Epithelial cell of proximal tubule (primary cell): ENCODE results near the gene ATF1. TPM values are rescaled to one million over a fixed set of nuclear protein-coding genes. Genes with fewer than 3 reads are reported as not detected.

Source experiments
- DNase-seq: peaks from one replicate; pipeline ENCODE4 v3.0.0-alpha.2; 2011; ENCODE audit warnings: low read depth
- H3K4me3 ChIP-seq: 2 replicates; pipeline ENCODE4 v1.5.1; 2011; ENCODE audit warnings: low read depth, mild to moderate bottlenecking, low read length
- total RNA-seq: library from RNA; depleted of rRNA; stranded (reverse); fragments of >200 nt; gene quantifications from 2 replicates; pipeline ENCODE4 v1.2.3, GENCODE V29; 2015
- TF ChIP-seq, protein P1 (sequence below): conservative IDR thresholded peaks from 2 replicates; pipeline ENCODE4 v1.5.1; 2012; ENCODE audit warnings: low read depth, mild to moderate bottlenecking, low read length

The ATF1 gene
- total RNA-seq, 1 donor from 2014 or later = 7.8 TPM

DNA sequence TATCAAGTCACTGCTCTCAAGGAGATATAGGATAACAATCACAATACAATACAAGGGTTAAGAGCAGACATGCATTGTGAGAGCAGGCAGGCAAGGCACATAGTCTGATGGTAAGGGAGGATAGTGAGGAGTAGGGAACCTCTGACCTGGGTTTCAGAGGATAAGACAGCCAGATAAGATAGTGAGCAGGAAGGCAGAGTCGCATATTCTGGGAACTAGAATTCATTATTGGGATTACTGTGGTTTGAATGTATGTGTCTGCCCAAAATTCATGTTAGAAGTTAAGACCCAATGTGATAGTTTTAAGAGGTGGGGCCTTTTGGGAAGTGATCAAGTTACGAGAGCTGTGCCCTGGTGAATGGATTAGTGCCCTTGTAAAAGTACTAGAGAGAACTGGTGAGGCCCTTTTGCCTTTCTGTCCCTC lies 14.4 kb upstream of the ATF1 start:
- H3K4me3 ChIP-seq = no peak overlapping the region
- DNase-seq = no peak
- TF ChIP-seq, protein P1, sequence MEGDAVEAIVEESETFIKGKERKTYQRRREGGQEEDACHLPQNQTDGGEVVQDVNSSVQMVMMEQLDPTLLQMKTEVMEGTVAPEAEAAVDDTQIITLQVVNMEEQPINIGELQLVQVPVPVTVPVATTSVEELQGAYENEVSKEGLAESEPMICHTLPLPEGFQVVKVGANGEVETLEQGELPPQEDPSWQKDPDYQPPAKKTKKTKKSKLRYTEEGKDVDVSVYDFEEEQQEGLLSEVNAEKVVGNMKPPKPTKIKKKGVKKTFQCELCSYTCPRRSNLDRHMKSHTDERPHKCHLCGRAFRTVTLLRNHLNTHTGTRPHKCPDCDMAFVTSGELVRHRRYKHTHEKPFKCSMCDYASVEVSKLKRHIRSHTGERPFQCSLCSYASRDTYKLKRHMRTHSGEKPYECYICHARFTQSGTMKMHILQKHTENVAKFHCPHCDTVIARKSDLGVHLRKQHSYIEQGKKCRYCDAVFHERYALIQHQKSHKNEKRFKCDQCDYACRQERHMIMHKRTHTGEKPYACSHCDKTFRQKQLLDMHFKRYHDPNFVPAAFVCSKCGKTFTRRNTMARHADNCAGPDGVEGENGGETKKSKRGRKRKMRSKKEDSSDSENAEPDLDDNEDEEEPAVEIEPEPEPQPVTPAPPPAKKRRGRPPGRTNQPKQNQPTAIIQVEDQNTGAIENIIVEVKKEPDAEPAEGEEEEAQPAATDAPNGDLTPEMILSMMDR = no peak

DNA sequence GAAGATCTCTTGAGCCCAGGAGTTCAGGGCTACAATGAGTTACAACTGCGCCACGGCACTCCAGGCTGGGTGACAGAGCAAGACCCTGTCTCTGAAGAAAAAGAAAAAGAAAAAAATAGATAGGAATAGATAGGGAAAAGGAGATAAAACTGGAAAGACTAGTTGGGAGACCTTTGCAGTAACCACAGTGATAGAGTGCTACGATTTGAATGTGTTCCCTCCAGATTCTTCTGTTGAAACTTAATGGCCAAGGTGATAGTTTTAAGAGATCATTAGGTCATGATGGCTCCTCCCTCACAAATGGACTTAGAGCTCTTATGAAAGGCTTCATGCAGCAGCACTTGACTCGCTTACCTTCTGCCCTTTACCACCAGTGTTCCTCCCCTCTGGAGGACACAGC lies 13.5 kb upstream of the ATF1 start:
- TF ChIP-seq, protein P1 = no peak
- no peak overlapping the region for H3K4me3 ChIP-seq
- no peak for DNase-seq

DNA sequence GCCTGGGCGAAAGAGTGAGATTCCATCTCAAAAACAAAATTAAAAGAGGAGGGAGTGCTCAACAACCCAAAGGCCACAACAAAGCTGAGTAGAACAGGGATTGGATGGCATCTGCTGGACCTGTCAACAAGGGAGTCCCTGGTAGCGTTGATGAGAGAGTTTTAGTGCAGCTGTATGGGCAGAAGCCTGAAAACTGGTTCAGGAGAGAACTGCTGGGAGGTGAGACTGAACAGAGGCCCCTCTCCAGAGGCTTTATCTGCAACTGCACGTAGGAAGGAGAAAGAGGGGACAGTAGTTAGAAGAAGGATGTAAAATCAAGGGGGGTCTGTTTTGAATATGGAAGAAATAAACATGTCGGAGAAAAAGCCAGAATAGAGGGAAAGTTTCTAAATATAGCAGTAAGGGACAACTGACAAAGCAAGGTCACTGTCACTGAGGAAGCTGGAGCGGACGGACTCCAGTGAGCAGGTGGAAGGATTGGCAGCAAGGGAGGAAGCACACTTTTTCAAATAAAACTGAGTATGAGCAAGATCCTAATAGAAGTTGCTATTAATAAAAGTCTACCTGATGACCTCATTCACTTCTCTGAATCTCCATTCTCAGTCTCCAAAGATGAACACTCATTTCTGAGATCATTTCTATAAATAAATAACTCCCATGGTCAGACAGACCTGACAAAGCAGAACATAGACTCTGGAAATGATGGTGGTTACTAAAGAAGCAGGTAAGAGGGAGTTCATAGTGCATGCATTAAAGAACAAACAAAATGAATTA lies 11.8 kb upstream of the ATF1 start:
- no peak for DNase-seq
- no peak overlapping the region for H3K4me3 ChIP-seq
- TF ChIP-seq, protein P1 = no peak

DNA sequence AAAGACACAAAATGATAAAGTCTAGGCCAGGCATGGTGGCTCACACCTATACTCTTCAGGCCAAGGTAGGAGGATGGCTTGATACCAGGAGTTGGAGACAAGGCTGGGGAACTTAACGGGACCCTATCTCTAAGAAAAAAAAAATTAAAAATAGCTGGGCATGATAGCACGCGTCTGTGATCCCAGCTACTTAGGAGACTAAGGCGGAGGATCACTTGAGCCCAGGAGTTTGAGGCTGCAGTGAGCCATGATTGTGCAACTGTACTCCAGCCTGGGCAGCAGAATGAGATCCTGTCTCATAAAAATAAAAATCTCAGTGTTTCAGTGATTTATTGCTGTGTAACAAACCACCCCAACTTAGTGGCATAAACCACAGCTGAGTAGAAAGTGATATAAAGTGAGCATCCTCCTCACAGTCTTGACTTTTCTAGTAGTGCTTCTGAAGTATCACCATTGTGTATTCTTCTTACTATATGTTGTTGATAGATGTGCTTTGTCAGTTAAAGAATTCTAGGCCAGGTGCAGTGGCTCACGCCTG lies 10.6 kb upstream of the ATF1 start:
- TF ChIP-seq, protein P1 = no peak
- H3K4me3 ChIP-seq = no peak overlapping the region
- DNase-seq = no peak

DNA sequence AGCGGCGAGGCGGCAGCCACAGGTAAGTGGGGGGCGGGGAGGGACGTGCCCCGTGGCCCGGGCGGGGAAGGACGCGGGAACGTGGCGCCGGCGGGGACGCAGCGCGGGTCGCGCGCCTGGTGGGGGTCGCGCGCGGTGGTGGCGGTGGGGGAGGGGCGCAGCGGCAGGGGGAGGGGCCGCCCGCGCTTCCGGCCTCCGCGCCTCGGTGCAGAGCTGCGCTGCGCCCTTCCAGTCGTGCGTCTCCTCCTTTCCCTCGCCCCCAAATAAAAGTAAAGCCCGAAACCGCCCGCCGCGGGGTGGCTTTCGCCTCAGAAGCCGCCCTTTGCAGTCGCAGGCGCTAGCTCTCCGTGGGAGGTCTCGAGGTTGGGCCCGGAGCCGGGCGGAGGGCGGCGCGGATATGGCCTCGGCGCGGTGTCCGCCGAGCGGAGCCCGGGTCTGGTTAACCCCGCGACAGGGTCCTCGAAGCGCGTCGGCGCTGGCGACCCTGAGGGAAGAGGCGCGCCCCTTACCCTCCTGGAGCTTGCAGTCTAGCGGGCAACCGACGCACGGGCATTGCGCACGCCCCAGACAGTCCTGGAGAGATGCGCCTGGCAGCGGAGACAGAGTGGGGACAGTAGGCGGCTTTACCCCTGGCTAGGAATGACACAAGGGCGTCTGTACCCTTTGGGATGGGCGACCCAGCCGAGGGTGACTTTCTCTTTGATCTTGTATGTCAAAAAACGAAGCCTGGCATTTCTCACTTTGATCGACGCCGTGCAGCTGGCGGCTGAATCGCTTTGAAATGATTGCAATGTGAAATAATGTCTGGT lies 589 bp downstream of the ATF1 start:
- TF ChIP-seq, protein P1 = no peak
- no peak for DNase-seq
- peak overlapping the region; percentile 86 for H3K4me3 ChIP-seq

DNA sequence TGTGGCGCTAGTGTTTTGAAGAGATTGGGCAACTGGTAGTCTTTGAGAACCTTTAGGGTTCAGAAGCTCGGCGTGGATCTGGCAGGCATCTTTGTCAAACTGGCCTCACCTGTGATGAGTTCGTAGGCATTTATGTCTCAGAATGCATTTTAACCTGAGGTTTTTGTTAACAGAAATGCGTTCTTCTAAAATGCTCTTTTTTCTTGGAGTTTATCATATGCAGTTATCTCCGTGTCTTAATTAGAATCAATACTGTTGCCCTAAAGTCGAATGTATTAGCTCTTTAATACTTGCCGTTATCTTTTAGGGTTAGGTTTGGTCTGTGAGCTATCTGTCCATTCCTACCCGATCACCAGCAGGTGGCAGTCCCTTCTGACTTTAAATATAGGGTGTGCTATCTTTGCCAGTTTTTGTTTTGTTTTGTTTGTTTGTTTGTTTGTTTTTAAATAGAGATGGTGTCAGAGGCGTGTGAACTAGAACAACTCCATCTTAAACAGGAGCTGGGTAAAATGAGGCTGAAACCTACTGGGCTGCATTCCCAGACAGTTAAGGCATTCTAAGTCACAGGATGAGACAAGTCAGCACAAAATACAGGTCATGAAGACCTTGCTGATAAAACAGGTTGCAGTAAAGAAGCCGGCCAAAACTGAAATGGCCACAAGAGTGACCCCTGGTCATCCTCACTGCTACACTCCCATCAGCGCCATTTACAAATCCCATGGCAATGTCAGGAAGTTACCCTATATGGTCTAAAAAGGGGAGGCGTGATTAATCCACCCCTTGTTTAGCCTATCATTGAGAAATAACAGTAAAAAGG lies 1.4 kb downstream of the ATF1 start:
- H3K4me3 ChIP-seq = peak overlapping the region; percentile 86
- no peak for DNase-seq
- TF ChIP-seq, protein P1 = peak; percentile 77
